H1 (cell line): ENCODE data around the gene MTURN.

Experiments
- BRCA1 ChIP-seq: IDR thresholded peaks from 2 replicates; pipeline ENCODE4 v1.6.1; 2012; ENCODE audit warnings: low read depth, low read length, improper control_type of control experiment
- CHD1 ChIP-seq: IDR thresholded peaks from 2 replicates; pipeline ENCODE4 v1.6.1; 2012; ENCODE audit warnings: low read depth, low read length, improper control_type of control experiment
- CHD2 ChIP-seq: IDR thresholded peaks from 2 replicates; pipeline ENCODE4 v1.6.1; 2012; ENCODE audit warnings: low read length, improper control_type of control experiment
- EZH2 ChIP-seq: fragments of 200-600 bp; sonication (generic); IDR thresholded peaks from 2 replicates; pipeline ENCODE4 v1.7.1; 2012; ENCODE audit warnings: low read depth, mild to moderate bottlenecking, moderate library complexity, low read length, inconsistent platforms; ENCODE audit not compliant: severe bottlenecking
- POLR2A ChIP-seq, 2 experiments: IDR thresholded peaks; 1 replicate in 1 of 2; 2 replicates in 1 of 2; pipeline ENCODE4 v1.6.1; 2011; ENCODE audit warnings: low read depth in 2 of 2, low read length in 2 of 2, mild to moderate bottlenecking in 2 of 2; ENCODE audit errors: control extremely low read depth in 1 of 2
- RXRA ChIP-seq: IDR thresholded peaks from 2 replicates; pipeline ENCODE4 v1.6.1; 2011; ENCODE audit warnings: low read depth, mild to moderate bottlenecking, low read length, moderate library complexity; ENCODE audit not compliant: insufficient read depth
- TF ChIP-seq, protein P1 (sequence below), 3 experiments: IDR thresholded peaks; 1 replicate in 2 of 3; 2 replicates in 1 of 3; pipeline versions ENCODE4 v1.5.1 to v1.6.1; 2011; ENCODE audit warnings: low read length in 3 of 3, mild to moderate bottlenecking in 3 of 3, inconsistent platforms in 2 of 3, low read depth in 1 of 3, moderate library complexity in 1 of 3; ENCODE audit not compliant: insufficient read depth in 1 of 3; ENCODE audit errors: control extremely low read depth in 1 of 3
- TF ChIP-seq, protein P2 (sequence below): IDR thresholded peaks from 2 replicates; pipeline ENCODE4 v1.6.1; 2012; ENCODE audit warnings: inconsistent platforms

DNA sequence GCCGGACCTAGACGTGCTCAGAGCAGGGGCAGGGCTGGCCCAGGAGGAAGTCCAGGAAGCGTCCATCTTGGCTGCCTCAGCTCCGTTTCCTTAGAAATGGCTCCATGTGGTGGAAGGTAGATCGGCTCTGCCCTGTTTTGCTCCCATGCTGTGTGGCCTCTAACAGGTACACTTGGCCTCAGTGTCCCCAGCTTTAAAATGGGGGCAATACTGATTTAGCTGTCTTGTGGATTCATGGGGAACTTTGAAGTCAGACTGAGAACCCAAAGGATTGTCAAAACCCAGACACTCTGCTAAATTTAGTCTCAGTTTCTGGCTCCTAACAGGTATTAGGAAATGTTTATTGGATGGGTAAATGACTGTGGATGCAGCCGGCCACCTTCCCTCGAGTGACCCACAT lies 15.9 kb downstream of the MTURN start:
- TF ChIP-seq RXRA (no peak), EZH2 (no peak), CHD1 (no peak), BRCA1 (no peak), CHD2 (no peak), POLR2A (IDR thresholded peaks at IDR 0.05; ENCODE audit: control extremely low read depth in 1 of 2, low read depth in 2 of 2, low read length in 2 of 2) (no peak)
- TF ChIP-seq, protein P1, sequence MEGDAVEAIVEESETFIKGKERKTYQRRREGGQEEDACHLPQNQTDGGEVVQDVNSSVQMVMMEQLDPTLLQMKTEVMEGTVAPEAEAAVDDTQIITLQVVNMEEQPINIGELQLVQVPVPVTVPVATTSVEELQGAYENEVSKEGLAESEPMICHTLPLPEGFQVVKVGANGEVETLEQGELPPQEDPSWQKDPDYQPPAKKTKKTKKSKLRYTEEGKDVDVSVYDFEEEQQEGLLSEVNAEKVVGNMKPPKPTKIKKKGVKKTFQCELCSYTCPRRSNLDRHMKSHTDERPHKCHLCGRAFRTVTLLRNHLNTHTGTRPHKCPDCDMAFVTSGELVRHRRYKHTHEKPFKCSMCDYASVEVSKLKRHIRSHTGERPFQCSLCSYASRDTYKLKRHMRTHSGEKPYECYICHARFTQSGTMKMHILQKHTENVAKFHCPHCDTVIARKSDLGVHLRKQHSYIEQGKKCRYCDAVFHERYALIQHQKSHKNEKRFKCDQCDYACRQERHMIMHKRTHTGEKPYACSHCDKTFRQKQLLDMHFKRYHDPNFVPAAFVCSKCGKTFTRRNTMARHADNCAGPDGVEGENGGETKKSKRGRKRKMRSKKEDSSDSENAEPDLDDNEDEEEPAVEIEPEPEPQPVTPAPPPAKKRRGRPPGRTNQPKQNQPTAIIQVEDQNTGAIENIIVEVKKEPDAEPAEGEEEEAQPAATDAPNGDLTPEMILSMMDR (IDR thresholded peaks at IDR 0.05; ENCODE audit: control extremely low read depth in 1 of 3, insufficient read depth in 1 of 3, low read depth in 1 of 3, low read length in 3 of 3) = no peak
- TF ChIP-seq, protein P2, sequence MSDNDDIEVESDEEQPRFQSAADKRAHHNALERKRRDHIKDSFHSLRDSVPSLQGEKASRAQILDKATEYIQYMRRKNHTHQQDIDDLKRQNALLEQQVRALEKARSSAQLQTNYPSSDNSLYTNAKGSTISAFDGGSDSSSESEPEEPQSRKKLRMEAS = no peak
